Testis (tissue), 2 donors: Measurements from ENCODE around the gene TPH1.

ENCODE experiments used
- POLR2A ChIP-seq: fragments of 450-650 bp; IDR thresholded peaks from one replicate; pipeline ENCODE4 v1.6.1; 2017; ENCODE audit warnings: antibody characterized with exemption, mild to moderate bottlenecking, moderate library complexity
- TF ChIP-seq, protein P1 (sequence below), 3 experiments: fragments of 450-650 bp in 2 of 3; fragments of 200-600 bp in 1 of 3; sonication (generic) in 1 of 3; IDR thresholded peaks; one replicate each; pipeline ENCODE4 v1.5.1; 2016 to 2019; ENCODE audit warnings: antibody characterized with exemption in 3 of 3, mild to moderate bottlenecking in 2 of 3, moderate library complexity in 1 of 3

DNA sequence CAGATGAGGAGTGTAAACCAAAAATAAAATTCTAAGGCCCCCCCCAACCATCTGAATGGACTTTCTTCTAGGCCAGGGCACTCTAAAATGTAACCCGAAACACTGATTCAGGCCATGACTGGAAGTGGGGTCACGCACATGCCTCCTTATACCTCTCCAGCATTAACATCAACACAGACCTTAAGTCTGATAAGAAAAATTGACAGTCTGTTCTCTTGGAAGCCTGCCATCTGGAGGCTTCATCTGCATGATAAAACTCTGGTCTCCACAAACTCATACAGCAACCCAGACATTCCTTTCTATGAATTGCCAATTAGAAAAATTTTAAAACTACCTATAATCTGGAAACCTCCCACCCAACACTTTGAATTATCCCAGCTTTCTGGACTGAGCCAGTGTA, 29.3 kb downstream of the TPH1 start:
- no peak for TF ChIP-seq POLR2A
- TF ChIP-seq, protein P1, sequence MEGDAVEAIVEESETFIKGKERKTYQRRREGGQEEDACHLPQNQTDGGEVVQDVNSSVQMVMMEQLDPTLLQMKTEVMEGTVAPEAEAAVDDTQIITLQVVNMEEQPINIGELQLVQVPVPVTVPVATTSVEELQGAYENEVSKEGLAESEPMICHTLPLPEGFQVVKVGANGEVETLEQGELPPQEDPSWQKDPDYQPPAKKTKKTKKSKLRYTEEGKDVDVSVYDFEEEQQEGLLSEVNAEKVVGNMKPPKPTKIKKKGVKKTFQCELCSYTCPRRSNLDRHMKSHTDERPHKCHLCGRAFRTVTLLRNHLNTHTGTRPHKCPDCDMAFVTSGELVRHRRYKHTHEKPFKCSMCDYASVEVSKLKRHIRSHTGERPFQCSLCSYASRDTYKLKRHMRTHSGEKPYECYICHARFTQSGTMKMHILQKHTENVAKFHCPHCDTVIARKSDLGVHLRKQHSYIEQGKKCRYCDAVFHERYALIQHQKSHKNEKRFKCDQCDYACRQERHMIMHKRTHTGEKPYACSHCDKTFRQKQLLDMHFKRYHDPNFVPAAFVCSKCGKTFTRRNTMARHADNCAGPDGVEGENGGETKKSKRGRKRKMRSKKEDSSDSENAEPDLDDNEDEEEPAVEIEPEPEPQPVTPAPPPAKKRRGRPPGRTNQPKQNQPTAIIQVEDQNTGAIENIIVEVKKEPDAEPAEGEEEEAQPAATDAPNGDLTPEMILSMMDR (IDR thresholded peaks at IDR 0.05): no peak
